Activated CD4-positive, alpha-beta T cell treated with anti-CD3 and anti-CD28 coated beads, Interleukin-2, amount 50 U/mL, for 24 hours (primary cell): ENCODE measurements around the gene SYT8.
"Not testable (repeated sequence)": the region's sequence is repeated elsewhere in the genome, so short reads cannot be mapped to it uniquely, and the experiment has no call there.

ENCODE experiments used
- DNase-seq, 2 donors: peaks; one replicate each; pipeline ENCODE4 v3.0.0-alpha.2; 2020; ENCODE audit warnings: low read depth in 1 of 2, low spot score in 1 of 2

Gene SYT8, protein sequence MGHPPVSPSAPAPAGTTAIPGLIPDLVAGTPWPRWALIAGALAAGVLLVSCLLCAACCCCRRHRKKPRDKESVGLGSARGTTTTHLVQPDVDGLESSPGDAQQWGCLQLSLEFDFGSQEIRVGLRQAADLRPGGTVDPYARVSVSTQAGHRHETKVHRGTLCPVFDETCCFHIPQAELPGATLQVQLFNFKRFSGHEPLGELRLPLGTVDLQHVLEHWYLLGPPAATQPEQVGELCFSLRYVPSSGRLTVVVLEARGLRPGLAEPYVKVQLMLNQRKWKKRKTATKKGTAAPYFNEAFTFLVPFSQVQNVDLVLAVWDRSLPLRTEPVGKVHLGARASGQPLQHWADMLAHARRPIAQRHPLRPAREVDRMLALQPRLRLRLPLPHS

DNA sequence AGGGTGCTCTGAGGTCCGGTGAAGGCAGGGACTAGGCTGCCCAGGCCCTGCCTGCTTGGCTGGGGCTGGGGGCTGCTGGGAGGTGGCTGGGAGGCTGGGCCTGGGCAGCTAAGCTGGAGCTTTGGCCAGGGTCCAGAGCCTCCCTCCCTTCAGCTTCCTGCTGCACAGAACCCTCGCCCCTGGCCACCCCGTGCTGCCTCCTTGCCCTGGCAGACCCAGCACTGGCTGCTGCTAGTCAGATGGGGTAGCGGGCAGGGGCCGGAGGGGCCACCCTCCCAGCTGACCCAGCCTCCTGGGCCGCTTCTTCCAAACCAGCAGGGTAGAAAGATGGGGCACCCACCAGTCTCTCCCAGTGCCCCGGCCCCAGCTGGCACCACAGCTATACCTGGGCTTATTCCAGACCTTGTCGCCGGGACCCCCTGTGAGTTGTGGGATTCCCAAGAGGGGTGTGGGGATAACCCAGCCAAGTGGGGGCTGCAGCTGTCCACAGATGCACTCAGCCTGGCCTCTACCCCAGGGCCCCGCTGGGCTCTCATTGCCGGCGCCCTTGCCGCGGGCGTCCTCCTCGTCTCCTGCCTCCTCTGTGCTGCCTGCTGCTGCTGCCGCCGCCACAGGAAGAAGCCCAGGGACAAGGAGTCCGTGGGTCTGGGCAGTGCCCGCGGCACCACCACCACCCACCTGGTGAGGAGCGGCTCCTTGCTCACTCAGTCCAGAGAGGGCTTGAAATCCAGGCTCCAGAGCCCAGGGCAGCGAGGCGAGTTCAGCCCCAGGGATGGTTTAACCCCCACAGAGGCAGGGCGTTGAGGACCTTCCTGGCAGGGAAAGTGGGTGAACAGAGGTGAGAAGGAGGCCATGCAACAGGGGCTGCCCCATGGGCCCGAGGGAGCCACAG is at the start of gene SYT8:
TSS of gene SYT8 (plus strand) at position 212 of the 892 bp plus-strand sequence. CDS start at position 328, 116 bp downstream.
- DNase-seq = no peak

- DNase-seq = no peak
Measured at GRCh38 chr11:1785749-1786413, 48.9 kb upstream of the SYT8 start.

- DNase-seq = no peak
Measured at GRCh38 chr11:1786466-1786865, 48.3 kb upstream of the SYT8 start.

- DNase-seq = no peak
Measured at GRCh38 chr11:1791912-1792311, 42.9 kb upstream of the SYT8 start.

GRCh38 chr11:1792461-1792860 is 42.3 kb upstream of the SYT8 start:
- no peak for DNase-seq

DNA sequence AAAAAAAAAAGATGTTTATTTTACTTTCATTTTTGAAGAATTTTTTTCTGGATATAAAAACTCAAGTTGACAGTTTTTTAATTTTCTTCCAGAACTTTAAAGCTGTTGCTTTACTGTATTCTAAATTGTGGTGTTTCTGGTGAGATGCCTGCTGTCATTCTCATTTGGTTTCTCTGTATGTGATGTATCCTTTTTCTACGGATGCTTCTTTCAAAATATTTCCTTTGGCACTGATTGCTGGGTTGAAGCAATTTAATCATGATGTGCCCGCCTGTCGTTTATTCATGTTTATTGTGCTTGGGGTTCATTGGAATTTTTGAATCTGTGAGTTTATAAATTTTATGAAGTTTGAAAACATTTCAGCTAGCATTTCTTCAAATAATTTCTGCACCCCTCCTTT is 41.7 kb upstream of the SYT8 start:
- DNase-seq = no peak

DNA sequence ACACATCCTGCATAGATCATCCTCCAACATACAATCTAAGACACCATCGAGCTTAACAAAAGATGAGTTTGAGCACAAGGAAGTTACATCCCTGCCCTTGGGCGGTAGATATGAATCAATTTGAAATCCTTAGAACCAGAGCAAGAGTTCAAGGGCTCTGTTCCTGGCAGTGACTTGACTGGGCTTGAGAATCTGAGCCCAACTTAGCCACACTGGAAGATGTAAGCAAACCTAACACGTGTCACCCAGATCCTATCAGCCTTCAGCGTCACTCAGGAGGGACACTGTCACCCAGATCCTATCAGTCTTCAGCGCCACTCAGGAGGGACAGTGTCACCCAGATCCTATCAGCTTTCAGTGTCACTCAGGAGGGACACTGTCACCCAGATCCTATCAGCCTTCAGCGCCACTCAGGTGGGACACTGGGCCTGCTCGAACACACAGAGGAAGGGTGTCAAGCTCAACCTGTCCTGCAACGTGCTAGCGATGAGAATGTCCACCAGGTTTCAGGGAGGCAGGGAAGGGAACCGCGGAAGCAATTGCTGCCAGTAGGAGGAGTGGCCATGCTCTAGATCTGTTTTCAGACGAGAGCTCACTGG is 38.3 kb upstream of the SYT8 start:
- no peak for DNase-seq

GRCh38 chr11:1797391-1798125 is 37.2 kb upstream of the SYT8 start:
- no peak for DNase-seq

DNA sequence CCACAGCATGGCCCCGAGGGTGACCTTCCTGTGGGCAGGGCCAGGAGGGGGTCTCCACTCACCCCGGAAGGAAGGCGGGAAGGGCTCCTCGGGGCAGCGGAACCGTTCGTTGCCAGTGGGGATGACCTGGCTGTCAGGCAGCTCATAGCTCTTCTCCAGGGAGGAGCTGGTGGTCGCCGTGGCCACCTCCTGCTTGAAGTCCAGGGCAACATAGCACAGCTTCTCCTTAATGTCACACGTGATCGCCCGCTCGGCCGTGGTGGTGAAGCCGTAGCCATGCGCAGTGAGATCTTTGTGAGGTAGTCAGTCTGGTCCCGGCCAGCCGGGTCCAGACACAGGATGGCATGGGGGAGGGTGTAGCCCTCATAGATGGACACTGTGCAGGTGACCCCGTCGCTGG is 31.5 kb upstream of the SYT8 start:
- DNase-seq = no peak

GRCh38 chr11:1803835-1804519 is 30.8 kb upstream of the SYT8 start:
- DNase-seq = not testable (repeated sequence)

GRCh38 chr11:1805525-1805924 is 29.3 kb upstream of the SYT8 start:
- DNase-seq = no peak

DNA sequence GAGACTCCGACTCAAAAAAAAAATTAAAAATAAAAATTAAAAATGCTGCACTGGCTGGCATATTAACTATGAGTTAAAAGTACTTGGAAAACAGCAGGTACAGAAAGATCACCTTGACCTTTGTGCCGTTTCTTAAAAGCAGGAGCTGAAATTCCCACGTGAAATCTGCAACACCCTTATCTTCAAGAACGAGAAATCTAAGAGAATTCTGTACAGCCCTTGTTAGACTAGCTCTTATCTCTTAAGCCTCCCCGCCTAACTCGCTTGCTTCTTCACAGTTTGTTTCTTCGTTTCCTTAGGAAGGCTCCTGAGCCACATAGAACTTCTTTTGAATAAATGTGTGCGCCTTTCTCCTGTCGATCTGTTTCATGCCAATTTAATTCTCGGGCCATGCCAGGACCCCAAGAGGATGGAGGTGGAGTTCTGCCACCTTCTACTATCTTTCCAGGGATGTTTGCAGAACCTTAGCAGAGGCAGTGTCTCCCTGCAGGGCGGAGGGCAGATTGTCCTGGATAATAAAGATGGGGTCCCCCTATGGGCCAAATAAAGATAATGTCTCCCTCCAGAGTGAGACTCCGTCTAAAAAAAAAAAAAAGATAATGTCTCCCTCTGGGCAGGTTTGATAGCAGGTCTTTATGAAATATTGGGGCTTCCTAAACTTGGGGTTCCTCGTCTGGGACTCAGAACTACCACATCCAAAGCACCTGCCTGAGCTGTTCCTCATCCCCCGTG is 27.4 kb upstream of the SYT8 start:
- no peak for DNase-seq

DNA sequence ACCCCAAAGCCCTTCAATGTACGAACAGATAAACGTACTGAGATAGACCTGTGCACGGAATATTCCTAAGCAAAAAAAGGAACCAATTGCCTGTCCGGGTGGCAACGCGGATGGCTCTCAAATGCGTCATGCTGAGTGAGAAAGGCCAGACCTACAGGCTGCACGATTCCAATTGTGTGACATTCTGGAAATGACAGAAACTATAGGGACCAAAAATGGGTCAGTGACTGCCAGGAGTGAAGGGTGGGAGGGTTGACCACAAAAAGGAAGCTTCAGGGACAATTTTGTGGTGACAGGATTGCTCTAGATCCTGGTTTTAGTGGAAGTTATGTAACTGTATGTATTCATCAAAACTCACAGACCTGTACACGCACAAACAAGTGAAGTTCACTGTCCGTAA is 24.0 kb upstream of the SYT8 start:
- no peak for DNase-seq

DNA sequence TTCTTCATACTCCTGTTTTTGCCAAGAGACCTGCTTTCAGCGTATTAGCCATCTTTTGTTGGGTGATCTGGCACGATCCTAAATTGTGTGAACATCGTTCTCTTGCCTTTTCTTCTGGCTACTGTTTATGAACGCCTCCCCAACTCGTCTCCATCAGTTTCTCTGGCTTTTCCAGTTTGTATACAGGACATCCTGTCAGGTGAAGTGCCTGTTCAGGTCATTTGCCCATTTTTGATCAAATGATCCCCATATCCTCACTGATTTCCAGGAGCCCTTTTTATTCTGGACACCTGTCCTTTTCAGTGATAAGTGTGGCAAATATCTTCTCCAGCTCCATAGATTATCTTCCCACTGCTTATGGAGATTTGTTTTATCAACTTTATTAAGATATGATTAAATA is 22.5 kb upstream of the SYT8 start:
- no peak for DNase-seq

- DNase-seq = no peak
Measured at GRCh38 chr11:1812801-1813200, 22.0 kb upstream of the SYT8 start.

DNA sequence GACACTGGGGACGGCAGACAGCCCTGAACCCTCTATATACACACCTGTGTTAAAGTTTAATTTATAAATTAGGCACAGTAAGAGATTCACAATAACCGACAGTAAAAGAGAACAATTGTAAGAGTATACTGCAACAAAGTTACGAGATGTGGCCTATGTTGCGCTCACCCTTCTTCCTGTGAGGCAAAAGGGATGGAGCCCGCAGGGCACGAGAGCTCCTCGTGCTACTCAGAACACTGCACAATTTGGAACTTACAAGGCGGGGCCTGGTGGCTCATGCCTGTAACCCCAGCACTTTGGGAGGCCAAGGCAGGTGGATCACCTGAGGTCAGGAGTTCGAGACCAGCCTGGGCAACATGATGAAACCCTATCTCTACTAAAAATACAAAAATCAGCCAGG is 21.4 kb upstream of the SYT8 start:
- DNase-seq = not testable (repeated sequence)

DNA sequence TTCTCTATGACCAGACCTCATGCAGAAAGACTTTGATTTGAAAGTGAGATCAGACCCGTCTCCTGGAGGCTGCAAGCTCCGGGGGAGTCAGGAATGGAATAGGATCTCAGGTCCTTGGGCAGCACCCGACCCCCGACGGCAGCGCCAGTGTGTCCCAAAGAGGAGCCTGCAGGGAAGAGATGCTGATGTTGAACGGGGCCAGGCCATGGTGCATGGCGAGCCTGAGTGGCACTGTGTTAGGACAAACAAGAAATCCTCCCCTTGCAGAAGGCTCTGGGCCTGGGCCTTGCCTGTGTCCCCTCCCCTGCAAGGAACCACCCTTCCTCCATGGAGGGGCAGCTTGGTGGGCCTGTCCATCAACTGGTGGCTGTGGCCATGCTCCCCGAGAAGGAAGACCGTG is 20.1 kb upstream of the SYT8 start:
- DNase-seq = no peak

DNA sequence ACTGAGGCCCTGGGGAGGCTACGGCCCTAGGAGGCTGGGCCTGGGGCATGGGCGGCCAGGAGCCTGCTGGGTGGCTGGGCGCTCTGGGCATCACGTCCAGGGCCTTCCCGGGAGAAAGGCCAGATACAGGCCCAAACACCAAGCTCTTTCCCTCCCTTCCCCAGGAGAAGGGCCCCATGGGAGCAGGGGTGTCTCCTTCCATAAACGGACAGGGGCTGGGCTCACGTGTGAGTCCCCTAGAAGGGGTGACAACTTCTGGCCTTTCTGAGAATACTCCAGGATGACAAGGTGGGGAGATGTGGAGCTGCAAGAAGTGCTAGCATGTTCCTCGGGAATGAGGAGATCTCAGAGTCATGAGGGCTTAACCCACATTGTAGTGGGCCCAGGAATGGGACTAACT is 19.5 kb upstream of the SYT8 start:
- DNase-seq = no peak

DNA sequence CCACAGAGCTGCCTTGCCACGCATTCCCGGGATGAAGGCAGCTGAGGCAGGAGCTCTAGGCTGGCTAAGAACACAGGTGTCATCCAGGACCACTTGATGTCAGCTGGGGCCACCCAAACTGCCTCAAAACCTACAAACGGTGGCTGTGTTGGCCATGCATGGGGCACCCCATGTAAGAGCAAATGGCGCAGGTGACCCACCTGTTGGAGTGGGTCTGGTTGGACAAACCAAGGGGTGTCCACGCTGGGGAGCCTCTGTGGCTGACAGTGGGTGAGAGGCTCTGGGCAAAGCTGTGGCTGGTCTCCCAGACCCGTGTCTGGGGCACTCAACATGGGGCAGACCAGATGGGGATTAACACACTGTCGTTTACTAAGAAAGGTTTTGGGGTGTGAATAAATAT is 19.0 kb upstream of the SYT8 start:
- no peak for DNase-seq
